ENCODE results near the gene DCUN1D4.

Gene DCUN1D4

GRCh38 chr4:51842554-51843308 is at the start of gene DCUN1D4:
Gene DCUN1D4, plus strand, starts transcription at chr4:51843153. Its CDS starts 90 bp downstream, at chr4:51843243.
- in situ Hi-C loops (cut with HindIII; ENCODE audit: low sequenced_read_pairs) = no loop called here

- in situ Hi-C loops (cut with HindIII; ENCODE audit: low sequenced_read_pairs) = no loop called here
These were observed 22.3 kb upstream of the DCUN1D4 start for GRCh38 chr4:51820443-51821234.

GRCh38 chr4:51825341-51825740 is 17.6 kb upstream of the DCUN1D4 start:
- in situ Hi-C loops (cut with HindIII; ENCODE audit: low sequenced_read_pairs) = no loop called here

GRCh38 chr4:51830156-51830720 is 12.7 kb upstream of the DCUN1D4 start:
- in situ Hi-C loops (cut with HindIII; ENCODE audit: low sequenced_read_pairs) = no loop called here

GRCh38 chr4:51831133-51831532 is 11.8 kb upstream of the DCUN1D4 start:
- in situ Hi-C loops (cut with HindIII; ENCODE audit: low sequenced_read_pairs) = no loop called here

GRCh38 chr4:51833236-51833635 is 9.7 kb upstream of the DCUN1D4 start:
- in situ Hi-C loops (cut with HindIII; ENCODE audit: low sequenced_read_pairs) = no loop called here

DNA sequence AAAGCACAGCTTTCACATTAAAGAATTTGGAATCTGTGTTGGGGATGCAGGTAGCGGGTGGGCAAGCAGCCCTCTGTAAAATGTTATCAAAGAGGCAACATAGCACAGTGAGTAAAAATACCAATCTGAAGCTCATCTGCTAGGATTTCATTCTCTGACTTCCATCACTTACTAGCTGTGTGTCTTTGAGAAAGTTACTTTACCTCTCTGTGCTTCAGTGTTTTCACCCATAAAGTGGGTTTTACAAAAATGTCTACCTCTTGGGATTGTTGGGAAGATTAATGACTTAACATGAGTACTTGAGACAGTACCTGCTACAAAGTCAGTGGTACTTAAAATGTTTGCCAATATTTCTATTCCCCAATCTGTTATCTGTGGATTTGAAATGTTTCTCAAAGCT is 7.9 kb upstream of the DCUN1D4 start:
- in situ Hi-C loops (cut with HindIII; ENCODE audit: low sequenced_read_pairs) = no loop called here

DNA sequence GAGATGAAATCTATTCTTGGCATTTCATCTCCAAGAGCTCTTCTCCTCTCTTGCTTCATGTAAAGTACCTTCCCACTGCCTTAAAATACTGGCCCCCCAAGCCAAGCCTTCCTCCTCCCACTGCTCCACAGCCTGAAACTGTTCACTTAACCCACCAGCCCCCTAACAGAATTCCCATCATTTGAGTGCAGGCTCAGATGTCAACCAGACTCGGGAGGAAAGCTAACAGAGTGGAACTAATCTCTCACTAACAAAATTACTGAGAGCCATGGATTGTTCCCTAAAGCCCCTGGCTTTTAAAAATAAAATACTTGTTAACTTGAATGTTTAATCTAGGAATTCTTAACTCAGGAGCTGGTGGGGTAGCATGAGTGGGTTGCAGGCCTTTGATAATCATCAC is 7.1 kb upstream of the DCUN1D4 start:
- in situ Hi-C loops (cut with HindIII; ENCODE audit: low sequenced_read_pairs) = no loop called here

DNA sequence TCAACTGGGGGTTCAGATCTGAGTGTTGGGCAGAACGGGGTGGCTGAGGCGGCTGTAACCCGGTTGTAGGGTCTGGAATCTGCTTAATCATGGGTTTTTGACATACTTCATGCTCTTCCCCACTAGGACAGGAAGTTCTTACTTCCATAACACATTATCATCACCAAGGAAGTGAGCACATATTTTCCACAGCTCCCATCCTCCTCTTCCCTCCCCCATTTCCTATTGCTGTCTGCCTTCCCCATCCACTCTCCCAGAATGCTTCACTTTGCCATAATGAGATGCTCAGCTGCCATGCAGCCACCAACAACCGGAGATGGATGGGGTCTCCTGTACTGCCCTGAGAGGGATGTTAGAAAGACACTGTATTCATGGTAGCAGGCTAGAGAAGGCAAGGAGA is 6.4 kb upstream of the DCUN1D4 start:
- in situ Hi-C loops (cut with HindIII; ENCODE audit: low sequenced_read_pairs) = no loop called here

GRCh38 chr4:51840781-51841180 is 2.2 kb upstream of the DCUN1D4 start:
- in situ Hi-C loops (cut with HindIII; ENCODE audit: low sequenced_read_pairs) = no loop called here

DNA sequence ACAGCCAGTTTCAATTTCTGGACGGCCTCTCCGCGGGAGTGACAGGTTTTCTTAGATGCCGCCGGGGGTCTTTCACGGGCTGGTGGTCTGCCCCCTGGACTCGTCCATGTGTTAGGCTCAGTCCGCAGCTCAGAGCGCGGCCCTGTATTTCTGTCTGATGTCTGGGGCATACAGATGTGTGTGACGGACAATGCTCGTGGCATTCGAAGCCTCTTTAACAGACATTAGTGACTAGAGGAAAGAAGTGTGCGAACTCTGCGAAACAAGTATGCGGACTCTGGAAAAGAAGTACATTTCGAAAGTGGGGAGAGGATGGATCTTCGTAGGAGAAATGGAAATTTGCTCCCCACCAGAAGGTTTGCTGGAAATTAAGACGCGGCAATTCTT is 793 bp upstream of the DCUN1D4 start:
- in situ Hi-C loops (cut with HindIII; ENCODE audit: low sequenced_read_pairs) = no loop called here

DNA sequence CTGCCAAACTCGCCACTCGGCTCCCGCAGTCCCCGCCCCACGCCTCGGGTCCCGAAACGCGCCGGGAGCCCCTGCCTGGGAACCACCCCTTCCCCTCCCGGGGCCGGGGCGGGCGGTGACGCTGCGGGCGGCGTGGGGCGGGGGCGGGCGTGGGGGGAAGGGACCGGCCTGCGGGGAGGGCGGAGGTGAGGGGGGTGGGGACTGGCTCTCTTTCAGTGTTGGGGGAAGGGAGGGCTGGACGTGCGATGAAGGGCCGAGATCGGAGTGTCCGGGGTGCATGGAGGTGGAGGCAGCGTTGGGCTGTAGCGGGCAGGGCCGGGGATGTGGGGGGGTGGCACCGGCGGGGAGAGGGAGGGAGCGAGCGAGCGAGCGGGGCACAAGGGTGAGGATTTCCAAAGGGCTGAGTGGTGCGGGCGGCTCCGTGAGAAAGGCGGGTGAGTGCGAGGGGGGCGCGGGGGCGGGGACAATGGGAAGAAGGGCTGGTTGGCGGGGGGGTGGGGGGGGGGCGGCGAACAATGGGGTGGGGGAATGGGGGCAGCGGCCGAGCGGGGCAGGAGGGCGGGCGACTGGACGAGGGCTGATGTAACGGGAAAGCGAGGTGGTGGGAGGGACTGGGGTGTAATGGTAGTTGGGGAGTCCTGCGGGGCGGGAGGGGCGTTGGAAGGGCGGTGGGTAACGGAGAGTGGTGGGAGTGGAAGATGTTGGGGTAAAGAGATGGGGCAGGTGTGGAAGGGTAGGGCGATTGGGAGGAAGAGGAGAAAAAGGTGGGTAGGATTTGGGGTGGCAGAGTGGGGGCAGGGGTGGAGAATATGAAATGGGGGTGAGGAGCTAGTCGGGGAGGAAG is 578 bp downstream of the DCUN1D4 start:
- in situ Hi-C loops (cut with HindIII; ENCODE audit: low sequenced_read_pairs) = no loop called here

DNA sequence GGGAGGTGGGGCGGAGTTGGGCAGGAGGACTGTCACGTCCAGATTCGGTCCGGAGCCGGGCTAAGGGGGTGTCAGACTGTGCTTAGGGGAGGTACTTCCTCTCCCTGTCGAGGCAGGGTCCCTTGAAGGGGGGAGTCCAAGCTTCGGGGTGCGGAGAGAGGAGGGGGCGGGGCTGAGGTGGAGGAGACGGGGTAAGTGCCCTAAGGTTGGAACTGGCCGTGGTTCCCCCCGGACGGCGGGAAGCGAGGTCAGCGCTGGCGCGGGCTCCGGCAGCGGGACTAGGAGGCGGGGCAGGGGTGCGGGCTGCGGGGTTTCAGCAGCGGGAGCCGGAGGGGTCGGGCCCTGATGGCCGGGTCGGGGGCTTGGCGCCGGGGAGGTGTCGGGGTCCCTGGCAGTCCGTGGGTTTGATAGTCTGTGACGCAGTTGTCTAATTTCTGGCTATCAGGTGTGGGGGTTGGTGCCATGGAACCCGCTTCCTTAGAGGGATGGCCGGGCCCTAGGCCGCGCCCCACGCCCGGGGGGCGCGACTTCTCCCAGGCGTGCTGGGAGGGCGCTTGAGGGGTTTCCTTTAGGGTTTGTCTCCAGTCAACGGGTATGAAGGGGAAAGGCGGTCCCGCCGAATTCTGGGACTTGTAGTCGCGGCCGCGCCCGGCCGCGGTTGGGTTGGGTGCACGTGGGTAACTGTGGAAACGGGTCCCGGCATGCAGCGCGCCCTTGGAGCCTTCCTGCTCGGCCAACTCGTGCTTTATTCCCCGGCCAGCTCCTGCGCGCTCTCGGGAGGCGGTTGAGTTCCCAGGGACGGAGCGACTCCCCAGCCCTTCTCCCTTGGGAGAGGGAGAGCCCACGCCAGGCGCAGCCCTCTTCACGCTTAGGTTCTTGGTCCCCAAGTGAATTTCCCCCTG is 1.5 kb downstream of the DCUN1D4 start:
- in situ Hi-C loops (cut with HindIII; ENCODE audit: low sequenced_read_pairs) = no loop called here

DNA sequence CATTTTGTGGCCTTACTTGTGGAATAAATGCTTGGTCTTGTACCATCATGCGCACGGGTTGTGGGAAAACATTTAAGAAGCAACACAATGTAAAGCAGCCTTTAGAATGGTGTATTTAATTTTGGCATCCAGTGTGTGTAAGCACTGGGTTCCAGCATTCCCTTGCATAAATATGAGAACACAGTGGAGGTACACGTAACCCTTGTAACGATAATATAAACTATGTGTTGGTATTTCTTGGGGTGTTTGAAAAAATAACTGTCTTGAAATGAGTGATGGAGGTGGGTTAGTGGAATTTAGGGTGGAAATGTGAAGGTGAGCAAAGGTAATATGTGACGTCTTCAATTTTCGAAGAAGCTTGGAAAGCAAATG is 2.1 kb downstream of the DCUN1D4 start:
- in situ Hi-C loops (cut with HindIII; ENCODE audit: low sequenced_read_pairs) = no loop called here

DNA sequence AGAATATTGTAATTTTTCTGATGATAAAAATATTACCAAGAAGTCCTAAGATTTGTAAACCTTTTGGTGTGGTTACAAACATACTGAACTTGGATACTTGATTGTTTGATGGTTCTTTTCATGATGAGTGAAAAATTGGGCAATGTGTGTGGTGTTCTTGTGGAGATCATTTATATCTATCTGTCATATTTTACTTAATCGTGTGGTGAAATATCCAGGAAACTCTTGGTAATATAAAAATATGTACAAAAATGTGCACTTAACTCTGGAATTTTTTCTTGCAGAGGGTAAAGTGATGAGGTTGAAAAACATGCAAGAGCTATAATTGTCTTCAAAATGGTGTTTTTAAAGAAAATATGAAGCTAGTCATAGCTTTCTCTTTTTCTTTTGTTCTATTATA is 2.8 kb downstream of the DCUN1D4 start:
- in situ Hi-C loops (cut with HindIII; ENCODE audit: low sequenced_read_pairs) = no loop called here

GRCh38 chr4:51849430-51849829 is 6.5 kb downstream of the DCUN1D4 start:
- in situ Hi-C loops (cut with HindIII; ENCODE audit: low sequenced_read_pairs) = no loop called here

GRCh38 chr4:51850294-51850693 is 7.3 kb downstream of the DCUN1D4 start:
- in situ Hi-C loops (cut with HindIII; ENCODE audit: low sequenced_read_pairs) = no loop called here

DNA sequence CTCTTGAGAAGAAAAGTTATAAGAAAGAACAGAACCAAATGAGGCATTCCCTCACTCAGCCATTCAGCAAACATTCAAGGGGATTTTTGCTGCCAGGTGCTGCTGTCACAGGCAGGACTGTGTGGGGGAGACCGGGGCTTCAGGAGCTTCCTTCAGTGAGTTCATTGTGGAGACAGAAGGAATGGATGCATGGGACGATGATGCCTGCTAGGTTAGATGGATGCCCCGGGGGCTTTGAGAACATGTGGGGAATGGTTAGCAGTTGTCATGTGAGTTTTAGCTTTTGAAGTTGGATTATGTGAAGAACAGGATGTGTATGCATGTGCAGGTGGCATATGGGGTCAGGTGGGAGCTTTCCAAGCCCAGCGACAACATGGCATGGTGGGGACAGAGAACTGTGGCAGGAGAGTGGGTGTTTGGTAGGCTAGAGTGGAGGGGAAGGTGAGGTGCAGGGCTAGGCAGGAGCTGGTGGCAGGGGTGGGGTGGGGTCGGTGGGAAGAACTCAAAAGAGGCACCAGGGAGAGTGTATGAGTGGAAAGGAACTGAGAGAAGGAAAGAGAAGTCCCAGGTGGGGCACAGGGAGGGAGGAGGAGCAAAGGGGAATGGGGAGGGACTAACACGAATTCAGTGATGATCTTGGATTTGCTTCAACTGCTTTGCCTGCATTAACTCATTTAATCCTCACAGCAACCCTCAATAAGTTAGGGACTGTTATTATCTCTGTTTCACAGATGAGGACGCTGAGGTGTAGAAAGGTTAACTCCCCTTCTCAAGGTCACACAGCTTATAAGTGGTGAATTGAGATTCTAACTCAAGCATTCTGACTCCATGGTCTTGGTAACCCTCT is 8.4 kb downstream of the DCUN1D4 start:
- in situ Hi-C loops (cut with HindIII; ENCODE audit: low sequenced_read_pairs) = no loop called here

DNA sequence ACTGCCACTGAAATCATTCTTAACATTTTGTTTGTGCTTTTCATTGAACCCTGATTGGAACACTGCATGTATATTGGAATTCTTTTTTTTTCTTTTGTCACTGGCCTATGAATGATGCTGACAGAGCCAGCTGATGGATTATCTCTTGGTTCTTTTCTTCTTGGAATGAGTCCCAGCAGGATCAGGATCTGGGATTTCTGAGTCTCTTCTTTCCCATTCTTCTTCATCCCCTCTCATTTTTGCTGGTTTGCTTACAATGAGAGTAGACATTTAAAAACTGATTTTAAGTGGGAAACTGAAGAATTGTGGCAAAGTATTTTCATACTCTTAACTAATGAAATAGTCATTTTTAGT is 9.0 kb downstream of the DCUN1D4 start:
- in situ Hi-C loops (cut with HindIII; ENCODE audit: low sequenced_read_pairs) = no loop called here
